ENCODE results near the gene ACRBP. TPM values are rescaled to one million over a fixed set of nuclear protein-coding genes. Genes with fewer than 3 reads are reported as not detected.

The ACRBP gene
- 0.11 to 0.34 TPM (median 0.16 TPM) in 5 replicates for total RNA-seq (2022; extraction: Qiagen RNA extraction)

GRCh38 chr12:6647083-6647604 lies at the start of gene ACRBP:
Gene ACRBP (minus strand): TSS chr12:6647432. CDS start chr12:6647366, 66 bp downstream.

GRCh38 chr12:6688999-6689882 lies 42.0 kb upstream of the ACRBP start, which contains the start of gene ZNF384:
Gene ZNF384 (minus strand): TSS chr12:6689375. CDS start chr12:6679520, 9,855 bp downstream.

DNA sequence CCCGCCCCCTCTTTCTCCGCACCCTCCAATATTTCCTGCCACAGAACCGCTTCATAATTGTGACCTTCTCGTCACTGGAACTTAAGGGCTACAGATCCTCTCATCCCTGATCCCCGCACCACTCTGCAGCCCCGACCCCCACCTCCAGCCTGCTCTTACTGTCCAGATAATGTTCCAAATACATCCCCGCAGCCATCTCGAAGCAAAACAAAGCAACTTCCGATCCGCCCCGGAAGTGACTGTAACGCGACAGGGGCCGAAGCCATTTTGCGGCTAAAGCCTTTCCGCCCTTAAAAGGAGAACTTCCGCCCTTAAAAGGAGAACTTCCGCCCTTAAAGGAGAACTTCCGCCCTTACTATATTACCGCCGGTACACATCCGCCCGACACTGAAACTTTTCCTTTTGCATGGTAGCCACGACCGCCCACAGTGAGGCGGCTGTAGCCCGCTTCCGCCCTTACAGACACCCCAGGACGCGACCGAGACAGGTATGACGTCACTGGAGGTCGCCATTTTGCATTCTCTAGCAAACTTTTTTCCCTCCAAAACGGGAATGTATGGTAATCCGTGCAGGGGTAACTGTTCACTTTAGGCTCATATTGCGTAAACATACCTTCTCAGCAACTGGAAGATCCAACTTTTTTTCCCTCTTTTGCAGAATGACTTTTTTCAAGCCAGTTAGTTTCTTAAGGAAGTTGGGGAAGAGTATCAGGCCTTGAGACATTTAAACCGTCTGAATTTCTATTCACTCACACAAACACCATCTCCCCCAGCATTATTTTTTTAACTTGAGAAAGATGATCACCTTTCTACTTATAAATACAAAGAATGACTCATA lies 15.9 kb upstream of the ACRBP start, which contains the start of gene ING4:
Gene ING4 (minus strand): TSS at position 214 of the 837 bp plus-strand sequence. CDS start 18 bp downstream, at position 196.

DNA sequence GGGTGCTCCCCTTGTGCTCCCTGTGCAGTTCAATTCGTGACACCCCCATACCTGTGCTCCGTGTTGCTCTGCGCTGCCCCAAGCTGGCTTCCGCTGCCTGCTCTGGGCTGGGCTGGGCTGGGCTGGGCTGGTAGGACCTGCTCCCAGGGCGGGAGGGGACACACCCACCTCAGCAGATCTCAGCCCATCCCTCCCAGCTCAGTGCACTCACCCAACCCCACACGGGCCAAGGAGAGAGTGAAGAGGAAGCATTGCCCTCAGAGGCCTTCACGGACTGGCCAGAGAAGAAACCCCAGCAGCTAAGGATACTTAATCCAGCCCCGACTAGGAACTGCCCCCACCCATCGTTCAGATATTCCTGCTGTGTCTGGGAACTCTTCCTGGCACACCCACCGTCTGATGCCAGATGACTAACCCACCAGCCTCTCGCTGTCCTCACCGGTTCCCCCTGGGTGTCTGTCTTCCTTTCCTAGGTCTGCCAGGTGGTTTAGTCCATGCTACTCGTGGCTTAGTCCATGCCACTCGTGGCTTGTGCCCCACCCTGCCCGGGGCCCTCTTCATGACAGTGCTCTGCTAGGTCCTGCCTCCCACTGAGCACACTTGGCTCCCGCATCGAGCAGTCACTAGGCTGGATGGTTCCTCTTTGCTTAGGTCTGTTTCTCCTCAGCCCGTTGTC lies 11.2 kb downstream of the ACRBP start, which contains the start of gene LPAR5:
Gene LPAR5 (minus strand): TSS at position 104 of the 676 bp plus-strand sequence. CDS start 14,711 bp downstream, outside the sequence.

Other genes starting within 250 kb of the ACRBP start
- gene CD27, start 202.5 kb downstream of the ACRBP start, total RNA-seq (2022; extraction: Qiagen RNA extraction): not detected in 5 replicates
- 3.3 to 4.6 TPM (median 3.7 TPM) in 5 replicates for gene TAPBPL, start 195.4 kb downstream of the ACRBP start, total RNA-seq (2022; extraction: Qiagen RNA extraction)
- gene VAMP1, start 176.8 kb downstream of the ACRBP start, total RNA-seq (2022; extraction: Qiagen RNA extraction): 9.7 to 13.8 TPM (median 11.4 TPM) in 5 replicates
- gene MRPL51, start 154.2 kb downstream of the ACRBP start, total RNA-seq (2022; extraction: Qiagen RNA extraction): 286 to 313 TPM (median 305 TPM) in 5 replicates
- gene NCAPD2, start 153.3 kb downstream of the ACRBP start, total RNA-seq (2022; extraction: Qiagen RNA extraction): 56.1 to 74.5 TPM (median 68.1 TPM) in 5 replicates
- gene GAPDH, start 112.9 kb downstream of the ACRBP start, total RNA-seq (2022; extraction: Qiagen RNA extraction): 6,866 to 9,447 TPM (median 8,977 TPM) in 5 replicates
- 1.9 to 3.0 TPM (median 2.6 TPM) in 5 replicates for gene IFFO1, start 91.4 kb downstream of the ACRBP start, total RNA-seq (2022; extraction: Qiagen RNA extraction)
- gene NOP2, start 79.1 kb downstream of the ACRBP start, total RNA-seq (2022; extraction: Qiagen RNA extraction): 98.9 to 109 TPM (median 105 TPM) in 5 replicates
- gene CHD4, start 40.1 kb downstream of the ACRBP start, total RNA-seq (2022; extraction: Qiagen RNA extraction): 62.1 to 82.8 TPM (median 64.0 TPM) in 5 replicates
- 0.45 to 0.81 TPM (median 0.70 TPM) in 5 replicates for gene LPAR5, start 11.5 kb downstream of the ACRBP start, total RNA-seq (2022; extraction: Qiagen RNA extraction)
- gene ING4, start 15.7 kb upstream of the ACRBP start, total RNA-seq (2022; extraction: Qiagen RNA extraction): 13.6 to 21.5 TPM (median 16.8 TPM) in 5 replicates
- 53.9 to 63.5 TPM (median 60.1 TPM) in 5 replicates for gene ZNF384, start 41.9 kb upstream of the ACRBP start, total RNA-seq (2022; extraction: Qiagen RNA extraction)
- gene PIANP, start 53.4 kb upstream of the ACRBP start, total RNA-seq (2022; extraction: Qiagen RNA extraction): 0.68 to 1.2 TPM (median 0.92 TPM) in 5 replicates
- 44.2 to 60.2 TPM (median 57.6 TPM) in 5 replicates for gene COPS7A, start 76.6 kb upstream of the ACRBP start, total RNA-seq (2022; extraction: Qiagen RNA extraction)
- gene MLF2, start 105.7 kb upstream of the ACRBP start, total RNA-seq (2022; extraction: Qiagen RNA extraction): 259 to 324 TPM (median 305 TPM) in 5 replicates
- 629 to 1,030 TPM (median 870 TPM) in 5 replicates for gene PTMS, start 118.9 kb upstream of the ACRBP start, total RNA-seq (2022; extraction: Qiagen RNA extraction)
- gene LAG3, start 125.1 kb upstream of the ACRBP start, total RNA-seq (2022; extraction: Qiagen RNA extraction): 0.65 to 2.0 TPM (median 1.3 TPM) in 5 replicates
- 0.03 TPM in 1 of 5 replicates, not detected in the others for gene CD4, start 142.1 kb upstream of the ACRBP start, total RNA-seq (2022; extraction: Qiagen RNA extraction)
- 0.27 to 0.57 TPM (median 0.42 TPM) in 5 replicates for gene GPR162, start 174.4 kb upstream of the ACRBP start, total RNA-seq (2022; extraction: Qiagen RNA extraction)
- 21.7 to 32.2 TPM (median 30.7 TPM) in 5 replicates for gene P3H3, start 181.0 kb upstream of the ACRBP start, total RNA-seq (2022; extraction: Qiagen RNA extraction)
- 0.72 to 3.3 TPM (median 2.2 TPM) in 5 replicates for gene GNB3, start 193.5 kb upstream of the ACRBP start, total RNA-seq (2022; extraction: Qiagen RNA extraction)
- gene CDCA3, start 203.9 kb upstream of the ACRBP start, total RNA-seq (2022; extraction: Qiagen RNA extraction): 80.3 to 93.7 TPM (median 82.1 TPM) in 5 replicates
- 77.6 to 88.5 TPM (median 80.3 TPM) in 5 replicates for gene USP5, start 204.7 kb upstream of the ACRBP start, total RNA-seq (2022; extraction: Qiagen RNA extraction)
- 1,409 to 1,690 TPM (median 1,628 TPM) in 5 replicates for gene TPI1, start 220.1 kb upstream of the ACRBP start, total RNA-seq (2022; extraction: Qiagen RNA extraction)
- 17.4 to 28.9 TPM (median 28.5 TPM) in 5 replicates for gene SPSB2, start 225.9 kb upstream of the ACRBP start, total RNA-seq (2022; extraction: Qiagen RNA extraction)